Measurements from ENCODE around the gene ANO3.

ANO3 gene

DNA sequence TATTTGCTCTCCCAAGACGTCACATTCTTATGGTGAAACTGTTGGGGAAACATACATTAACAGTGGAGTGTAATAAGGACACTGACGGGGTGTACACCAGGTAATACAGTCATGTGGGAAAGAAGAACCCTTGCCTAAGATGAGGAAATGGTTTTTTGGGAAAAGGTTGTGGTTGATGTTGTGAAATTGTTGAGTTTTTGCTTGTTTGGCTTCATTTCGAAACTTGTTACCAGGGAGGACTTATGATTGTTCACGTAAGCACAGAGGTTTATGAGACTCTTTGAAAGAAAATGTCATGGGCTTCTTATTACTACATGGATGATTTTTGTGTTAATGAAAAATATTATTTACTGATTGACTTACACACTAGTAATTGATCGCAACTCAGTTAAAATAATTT lies 16.8 kb downstream of the ANO3 start:
- DNase-seq = no peak
- in situ Hi-C loops (cut with MboI; ENCODE audit: low pct_unique_long_range_greater_than_20kb, low sequenced_read_pairs) = no loop called here

DNA sequence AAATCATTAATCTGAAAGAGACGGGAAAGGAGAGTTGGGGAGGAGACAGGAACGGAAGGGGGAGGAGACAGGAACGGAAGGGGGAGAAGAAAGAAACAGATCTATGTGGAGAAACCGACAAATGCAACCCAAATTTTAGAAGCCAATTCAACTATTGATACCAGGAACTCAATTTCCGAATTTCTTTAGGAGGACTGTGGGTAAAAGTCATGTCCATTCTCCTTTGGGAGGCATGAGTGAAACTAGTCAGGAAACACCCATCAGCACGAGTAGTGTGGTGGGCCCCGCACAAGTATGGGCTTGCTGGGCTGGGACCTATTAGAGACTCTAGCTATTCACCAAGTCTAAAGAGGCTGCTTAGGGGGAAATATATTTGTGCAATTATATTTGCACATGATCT lies 18.1 kb downstream of the ANO3 start:
- in situ Hi-C loops (cut with MboI; ENCODE audit: low pct_unique_long_range_greater_than_20kb, low sequenced_read_pairs) = no loop called here
- DNase-seq = no peak

DNA sequence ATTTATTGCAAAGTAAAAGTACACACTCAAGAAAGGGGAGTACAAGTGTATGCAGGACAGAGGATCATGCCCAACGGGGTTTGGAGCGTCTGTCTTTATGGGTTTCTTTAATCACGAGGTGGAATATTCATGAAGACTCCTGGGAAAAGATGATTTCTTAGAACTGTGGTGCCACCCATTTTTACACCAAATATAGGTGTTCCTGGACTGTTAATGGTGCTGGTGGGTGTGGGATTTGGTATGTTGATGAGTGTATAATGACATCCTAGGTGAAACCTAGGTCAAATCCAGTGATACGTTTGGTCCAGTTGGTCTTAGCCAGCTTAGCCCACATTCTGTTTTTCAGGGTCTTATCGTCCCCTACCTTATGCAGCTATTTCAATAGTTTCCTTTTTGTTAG lies 21.1 kb downstream of the ANO3 start:
- DNase-seq = no peak
- in situ Hi-C loops (cut with MboI; ENCODE audit: low pct_unique_long_range_greater_than_20kb, low sequenced_read_pairs) = no loop called here

DNA sequence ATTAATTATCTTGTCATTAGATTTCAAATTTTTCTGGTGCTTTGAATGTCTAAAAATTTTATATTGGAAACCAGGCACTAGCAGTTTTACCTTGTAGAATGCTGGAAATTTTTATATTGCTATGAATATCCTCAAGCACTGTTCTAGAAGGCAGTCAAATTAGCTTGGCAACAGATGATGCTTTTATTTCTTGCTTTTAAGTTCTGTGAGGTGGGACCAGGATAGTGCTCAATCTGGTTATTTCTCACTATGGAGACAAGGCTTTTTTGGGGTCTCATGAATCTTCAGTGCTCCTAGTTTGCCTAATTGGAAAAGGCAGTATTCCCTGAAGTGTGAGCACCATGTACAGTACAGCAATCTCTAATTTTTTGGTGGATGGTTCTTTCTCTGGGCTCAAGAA lies 27.1 kb downstream of the ANO3 start:
- no peak for DNase-seq
- in situ Hi-C loops (cut with MboI; ENCODE audit: low pct_unique_long_range_greater_than_20kb, low sequenced_read_pairs) = no loop called here

DNA sequence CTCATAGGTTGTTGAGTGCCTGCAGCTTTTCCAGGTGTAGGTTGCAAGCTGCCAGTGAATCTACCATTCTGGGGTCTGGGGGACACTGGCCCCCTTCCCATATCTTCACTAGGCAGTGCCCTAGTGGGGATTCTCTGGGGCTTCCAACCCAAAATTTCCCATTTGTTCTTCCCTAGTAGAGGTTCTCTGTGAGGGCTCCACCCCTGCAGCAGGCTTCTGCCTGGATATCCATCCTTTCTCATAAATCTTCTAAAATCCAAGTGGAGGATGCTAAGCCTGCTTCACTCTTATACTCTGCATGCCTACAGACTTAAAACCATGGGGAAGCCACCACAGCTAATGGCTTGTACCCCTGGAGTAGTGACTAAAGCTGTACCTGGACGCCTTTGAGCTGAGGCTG lies 33.4 kb downstream of the ANO3 start:
- DNase-seq = no peak
- in situ Hi-C loops (cut with MboI; ENCODE audit: low pct_unique_long_range_greater_than_20kb, low sequenced_read_pairs) = no loop called here

DNA sequence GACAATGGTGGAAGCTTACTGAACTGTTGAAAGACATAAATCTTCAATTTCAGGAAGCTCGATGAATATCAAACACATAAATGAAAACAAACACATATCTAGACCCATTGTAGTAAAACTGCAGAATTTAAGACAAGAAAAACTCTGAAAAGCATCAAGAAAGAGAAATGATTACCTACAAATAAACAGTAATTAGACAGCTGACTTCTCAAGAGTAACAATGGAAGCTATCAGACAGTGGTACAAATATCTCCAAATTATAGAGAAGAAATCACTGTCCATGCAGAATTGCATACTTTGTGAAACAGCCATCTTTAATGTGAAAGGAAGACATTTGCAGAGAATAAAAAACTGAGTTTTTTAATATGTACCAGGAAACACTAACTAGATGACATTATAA lies 45.7 kb downstream of the ANO3 start:
- in situ Hi-C loops (cut with MboI; ENCODE audit: low pct_unique_long_range_greater_than_20kb, low sequenced_read_pairs) = no loop called here
- DNase-seq = no peak

DNA sequence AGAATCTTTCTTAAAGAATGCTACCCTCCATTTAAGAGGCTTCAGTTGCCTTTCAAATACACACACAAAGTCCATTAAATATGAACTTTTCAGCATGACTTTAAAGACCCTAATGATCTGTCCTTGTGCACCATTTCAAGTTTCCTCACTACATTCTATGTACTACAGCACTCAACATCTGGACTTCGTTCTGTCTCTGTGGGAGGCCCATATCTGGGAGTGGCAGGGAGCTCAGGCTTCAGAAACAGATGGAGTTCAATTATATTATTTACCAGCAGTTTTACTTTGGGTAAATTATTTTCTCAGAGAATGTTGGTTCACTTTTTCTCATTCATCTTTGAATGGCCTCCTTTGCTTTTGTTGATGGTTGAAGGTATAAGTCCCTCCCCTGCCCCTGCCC lies 67.4 kb downstream of the ANO3 start:
- DNase-seq = no peak
- in situ Hi-C loops (cut with MboI; ENCODE audit: low pct_unique_long_range_greater_than_20kb, low sequenced_read_pairs) = no loop called here

DNA sequence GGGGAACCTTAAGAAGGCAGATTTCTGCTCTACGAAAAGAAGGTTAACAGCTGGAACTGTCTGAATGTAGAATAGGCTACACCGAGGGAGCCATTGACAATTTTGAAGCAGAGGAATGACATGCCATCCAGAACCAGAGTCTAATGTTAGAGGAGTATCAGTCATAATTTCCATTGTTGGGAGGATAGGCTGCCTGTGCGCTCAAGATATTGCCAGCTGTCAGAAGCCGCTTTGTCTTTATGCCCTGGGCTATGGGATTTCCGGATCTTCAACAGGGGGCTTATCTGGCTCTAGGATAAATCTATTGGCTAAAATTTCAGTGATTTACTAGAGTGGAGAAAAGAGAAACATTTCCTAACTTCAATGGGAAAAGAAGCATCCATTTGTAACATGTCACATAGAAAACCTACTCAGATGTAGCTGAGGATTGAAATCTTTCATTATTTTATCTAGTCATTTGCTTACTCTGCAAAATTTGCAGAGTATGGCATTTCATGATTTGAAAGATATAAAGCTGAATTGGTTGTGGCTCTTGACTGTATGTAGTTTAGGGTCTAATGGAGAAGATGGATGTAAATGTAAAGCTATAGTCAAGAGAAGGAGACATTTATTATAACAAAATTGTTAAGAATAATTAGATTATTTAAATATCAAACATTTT lies 78.9 kb downstream of the ANO3 start:
- in situ Hi-C loops (cut with MboI; ENCODE audit: low pct_unique_long_range_greater_than_20kb, low sequenced_read_pairs) = no loop called here
- DNase-seq = no peak

DNA sequence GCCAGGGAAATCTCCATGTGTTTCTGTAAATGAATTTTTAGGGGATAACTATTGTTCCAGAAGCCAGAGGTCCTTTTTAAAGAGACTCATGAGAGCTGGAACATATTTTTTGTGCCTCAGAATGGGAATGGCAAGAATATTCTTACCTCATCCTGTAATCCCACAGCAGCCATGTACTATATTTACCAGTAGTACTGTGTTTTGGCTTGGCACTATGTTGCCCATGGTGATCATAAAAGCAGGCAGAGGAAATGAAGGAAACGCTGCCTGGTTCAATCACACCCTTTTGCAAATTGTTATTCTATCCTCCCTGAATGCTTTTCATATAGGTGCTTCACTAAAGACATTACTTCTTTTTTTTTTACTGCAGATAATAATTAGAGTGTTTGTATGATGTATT lies 81.0 kb downstream of the ANO3 start:
- in situ Hi-C loops (cut with MboI; ENCODE audit: low pct_unique_long_range_greater_than_20kb, low sequenced_read_pairs) = no loop called here

DNA sequence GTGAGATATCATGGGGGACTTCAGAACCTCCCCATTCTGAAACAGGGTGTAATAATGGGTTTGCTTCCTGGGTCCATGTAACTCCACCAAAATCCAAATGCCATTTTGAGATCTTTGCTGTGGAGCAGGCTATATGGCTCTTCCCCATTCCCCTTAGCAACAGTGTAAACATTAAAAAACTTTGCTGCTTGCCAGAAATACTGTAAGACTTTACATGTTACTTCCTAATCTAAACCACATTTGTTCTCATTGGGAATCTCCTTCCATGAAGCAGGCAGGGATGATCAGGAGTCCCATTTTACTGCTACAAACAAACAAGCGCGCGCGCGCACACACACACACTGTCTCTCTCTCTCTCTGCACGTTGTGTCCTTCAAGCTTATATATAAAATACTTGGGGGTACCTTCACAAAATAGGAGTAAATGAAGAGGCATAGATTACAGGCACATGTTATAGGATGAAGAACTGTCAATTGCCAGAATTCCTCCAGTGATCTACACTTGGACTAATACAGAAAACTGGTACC lies 86.5 kb downstream of the ANO3 start:
- in situ Hi-C loops (cut with MboI; ENCODE audit: low pct_unique_long_range_greater_than_20kb, low sequenced_read_pairs) = no loop called here
- no peak for DNase-seq

More for the DNA sequence above, 81.0 kb downstream of the ANO3 start:
- no peak for DNase-seq

DNA sequence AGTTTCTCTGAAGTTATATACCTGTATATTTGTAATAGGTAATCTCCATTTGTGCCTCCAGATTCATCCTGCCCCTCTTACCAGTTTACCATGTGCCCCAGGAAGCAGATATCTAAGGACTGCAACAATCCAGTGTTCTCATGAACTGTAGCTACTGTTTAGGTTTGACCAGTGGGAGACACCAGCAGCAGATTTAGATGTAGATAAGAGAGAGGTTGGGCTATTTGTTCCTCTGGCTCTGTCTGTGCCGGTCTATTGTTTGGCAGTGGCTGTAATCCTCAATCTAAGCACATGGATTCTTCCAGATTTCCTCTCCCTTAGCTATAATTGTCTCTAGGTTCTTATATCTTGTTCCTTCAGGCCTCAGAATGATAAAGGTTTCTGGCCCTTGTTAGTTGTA lies 88.4 kb downstream of the ANO3 start:
- DNase-seq = no peak
- in situ Hi-C loops (cut with MboI; ENCODE audit: low pct_unique_long_range_greater_than_20kb, low sequenced_read_pairs) = no loop called here

DNA sequence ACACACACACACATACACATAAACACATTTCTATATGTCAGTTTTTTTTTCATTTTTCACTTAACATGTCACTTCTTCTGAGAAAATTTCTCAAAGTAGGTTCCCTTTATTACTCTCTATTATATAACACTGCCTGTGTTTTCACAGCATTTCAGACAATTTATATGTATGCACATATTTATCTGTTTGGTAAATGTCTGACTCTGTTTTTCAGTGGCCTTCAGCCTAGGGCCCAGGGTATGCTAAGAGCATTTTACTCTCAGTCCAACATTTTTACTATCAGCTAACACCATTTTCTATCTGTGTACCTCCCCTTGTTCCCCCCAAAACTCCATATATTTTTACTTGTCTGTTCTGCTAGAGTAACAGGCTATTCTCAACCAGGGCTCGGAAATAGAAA lies 92.3 kb downstream of the ANO3 start:
- DNase-seq = no peak
- in situ Hi-C loops (cut with MboI; ENCODE audit: low pct_unique_long_range_greater_than_20kb, low sequenced_read_pairs) = no loop called here

DNA sequence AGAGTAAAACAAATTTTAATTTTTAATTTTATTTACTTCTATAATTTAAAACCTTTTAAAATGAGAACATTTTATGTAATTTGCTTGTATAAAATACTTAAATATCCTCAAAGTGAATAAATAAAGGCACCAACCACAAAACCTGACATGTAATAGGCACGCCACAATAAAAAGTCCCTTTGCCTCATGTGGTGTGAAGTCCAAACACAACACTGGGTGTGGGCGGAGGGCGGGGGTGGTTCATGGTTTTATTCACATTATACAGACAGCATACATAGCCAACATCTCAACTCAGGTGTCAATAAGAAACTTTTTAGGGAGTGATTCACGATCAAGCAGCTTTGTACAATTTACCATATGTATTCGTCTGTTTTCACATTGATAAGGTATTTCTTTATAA lies 107.9 kb downstream of the ANO3 start:
- no peak for DNase-seq
- in situ Hi-C loops (cut with MboI; ENCODE audit: low pct_unique_long_range_greater_than_20kb, low sequenced_read_pairs) = no loop called here

DNA sequence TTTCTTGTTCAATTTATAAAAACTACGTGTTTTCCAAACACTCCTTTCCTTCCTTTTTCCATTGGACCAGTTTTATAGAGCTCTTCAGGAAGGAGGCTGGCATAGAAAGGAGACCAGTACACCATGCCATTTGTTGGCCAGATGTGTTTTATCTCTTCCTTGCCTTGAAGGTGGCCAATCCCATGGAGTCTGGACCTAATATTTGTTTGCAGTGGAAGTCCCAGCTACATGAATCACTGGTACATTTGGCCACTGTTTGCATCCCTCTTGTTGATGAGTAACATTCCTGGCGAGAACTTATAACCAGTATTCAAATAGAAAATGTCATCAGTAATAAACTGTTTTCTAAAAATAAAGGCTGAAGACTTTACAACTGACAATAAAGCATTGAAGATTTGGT lies 110.2 kb downstream of the ANO3 start:
- DNase-seq = no peak
- in situ Hi-C loops (cut with MboI; ENCODE audit: low pct_unique_long_range_greater_than_20kb, low sequenced_read_pairs) = no loop called here

DNA sequence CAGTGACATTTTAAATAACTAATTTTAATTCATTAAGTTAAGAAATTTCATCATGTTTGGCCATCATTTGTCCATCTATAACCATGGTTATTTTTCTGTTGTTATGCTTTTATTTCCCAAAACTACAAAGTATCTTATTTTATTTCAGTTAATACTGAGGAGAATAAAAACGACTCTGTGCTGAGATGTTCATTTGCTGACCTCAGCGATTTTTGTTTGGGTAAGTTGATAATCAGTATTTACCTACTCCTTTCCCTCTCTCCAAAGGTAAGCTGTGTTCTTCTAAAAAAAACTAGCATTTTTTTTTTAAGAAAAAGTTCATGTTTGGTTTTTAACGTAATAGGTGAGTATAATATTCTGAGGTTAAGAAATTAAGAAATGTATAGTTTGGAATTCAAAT lies 111.7 kb downstream of the ANO3 start:
- no peak for DNase-seq
- in situ Hi-C loops (cut with MboI; ENCODE audit: low pct_unique_long_range_greater_than_20kb, low sequenced_read_pairs) = no loop called here

DNA sequence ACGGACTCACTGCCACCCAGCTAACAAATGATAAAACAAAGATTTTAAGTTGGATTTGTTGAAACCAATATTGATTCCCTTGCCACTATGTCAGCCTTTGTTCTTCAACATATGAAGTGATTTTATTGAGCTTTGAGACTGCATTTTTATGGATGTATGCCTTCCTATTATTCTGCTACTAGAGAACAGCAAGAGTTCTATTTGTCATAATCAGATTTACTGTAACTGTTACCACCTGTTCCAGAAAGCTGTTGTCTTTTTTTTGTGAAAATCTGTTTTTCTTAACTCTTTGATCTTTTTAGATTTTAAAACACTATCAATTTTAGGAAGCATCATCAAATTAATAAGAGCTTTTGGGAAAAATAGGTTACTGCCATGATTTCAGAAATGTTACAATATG lies 125.7 kb downstream of the ANO3 start:
- no peak for DNase-seq
- in situ Hi-C loops (cut with MboI; ENCODE audit: low pct_unique_long_range_greater_than_20kb, low sequenced_read_pairs) = no loop called here

DNA sequence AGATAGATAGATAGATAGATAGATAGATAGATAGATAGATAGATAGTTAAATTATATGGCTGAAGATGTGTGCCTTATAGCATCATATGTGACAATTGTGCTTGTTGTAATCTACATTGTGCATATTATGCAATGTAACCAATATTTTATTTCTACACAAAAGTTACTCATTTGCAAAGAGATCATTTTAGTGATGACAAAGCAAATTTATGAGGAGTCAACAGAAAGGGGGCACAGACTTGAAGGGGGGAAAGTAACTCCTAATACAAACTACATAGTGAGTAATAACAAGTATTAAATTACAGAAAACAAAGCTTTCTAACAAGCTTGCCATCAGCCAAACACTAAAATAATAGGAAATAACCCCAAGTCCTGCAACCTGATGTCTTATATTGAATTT lies 133.3 kb downstream of the ANO3 start:
- in situ Hi-C loops (cut with MboI; ENCODE audit: low pct_unique_long_range_greater_than_20kb, low sequenced_read_pairs) = no loop called here
- DNase-seq = no peak

DNA sequence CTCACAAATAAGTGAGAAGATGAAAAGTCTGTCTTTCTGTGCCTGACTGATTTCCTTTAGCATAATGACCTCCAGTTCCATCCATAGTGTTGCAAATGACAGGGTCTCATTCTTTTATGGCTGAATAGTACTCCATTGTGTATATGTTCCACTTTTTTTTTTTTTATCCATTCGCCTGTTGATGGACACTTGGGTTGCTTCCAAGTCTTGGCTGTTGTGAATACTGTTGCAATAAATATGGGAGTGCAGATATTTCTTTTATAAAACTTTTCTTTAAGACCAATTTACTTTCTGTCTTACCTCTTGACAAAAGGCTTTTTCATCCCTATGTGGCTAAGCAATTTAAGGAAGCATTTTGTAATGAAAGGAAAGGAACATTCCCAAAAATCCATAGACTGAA lies 135.6 kb downstream of the ANO3 start:
- in situ Hi-C loops (cut with MboI; ENCODE audit: low pct_unique_long_range_greater_than_20kb, low sequenced_read_pairs) = no loop called here

DNA sequence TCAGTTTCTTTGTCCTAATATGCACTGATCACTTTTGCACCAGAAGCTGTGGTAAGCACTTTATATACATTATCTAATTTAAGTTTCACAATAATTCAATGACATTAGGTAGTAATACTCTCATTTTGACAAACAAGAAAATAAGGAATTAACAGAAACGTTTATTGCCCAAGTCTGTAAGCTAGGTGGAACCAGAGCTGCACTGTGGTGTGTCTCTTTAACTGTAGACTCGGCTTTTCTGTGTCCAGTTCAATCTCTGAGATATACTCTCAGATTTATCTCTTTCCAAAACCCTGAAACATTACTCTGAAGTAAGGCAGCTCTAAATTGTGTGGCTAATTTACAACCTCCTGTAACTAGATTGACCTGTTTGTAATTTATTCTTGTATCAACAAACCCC lies 139.1 kb downstream of the ANO3 start:
- in situ Hi-C loops (cut with MboI; ENCODE audit: low pct_unique_long_range_greater_than_20kb, low sequenced_read_pairs) = no loop called here
- DNase-seq = no peak

More for the DNA sequence above, 135.6 kb downstream of the ANO3 start:
- no peak for DNase-seq

DNA sequence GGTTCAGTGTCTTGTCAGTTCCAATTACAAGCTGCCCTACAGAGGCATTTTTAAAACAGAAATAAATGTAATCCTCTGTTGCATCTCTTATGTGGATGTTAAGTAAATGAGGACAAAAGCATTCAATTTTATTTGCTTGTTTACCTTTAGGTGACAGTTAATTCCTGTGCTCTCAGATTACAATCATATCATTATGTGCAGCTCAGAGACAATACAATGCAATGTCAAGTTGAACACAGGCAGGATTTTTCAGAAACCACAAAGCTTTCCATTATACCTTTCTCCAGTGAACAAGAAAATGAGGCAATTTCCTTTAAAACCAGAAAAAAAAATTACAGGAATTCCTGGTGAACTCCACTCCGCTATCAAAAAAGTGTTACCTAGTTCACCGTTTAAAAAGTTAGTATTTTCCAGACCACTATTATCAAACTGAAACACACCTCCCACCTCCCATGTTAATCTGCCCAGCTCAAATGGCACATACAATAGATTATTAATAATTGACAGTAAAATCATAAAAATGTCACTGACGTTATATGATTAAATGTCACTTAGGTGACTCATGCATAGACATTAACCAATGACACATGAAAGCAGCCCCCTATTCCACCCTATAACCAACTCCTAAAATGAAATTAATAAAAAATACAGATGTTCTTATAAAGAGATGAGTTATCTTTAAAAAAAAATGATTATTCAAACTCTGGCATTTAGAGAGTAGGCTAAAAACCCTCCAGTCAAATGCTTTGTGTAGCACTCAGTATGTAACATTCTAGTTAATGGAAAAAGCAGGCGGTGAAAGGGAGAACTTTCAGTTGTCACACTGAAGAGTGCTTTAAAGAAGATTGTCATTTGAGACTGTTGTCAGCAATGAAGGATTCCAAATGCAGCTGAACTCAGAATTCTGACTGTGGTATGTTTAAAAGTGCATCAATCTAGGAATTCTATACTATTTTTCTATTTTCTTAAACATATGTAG lies 141.6 kb downstream of the ANO3 start:
- in situ Hi-C loops (cut with MboI; ENCODE audit: low pct_unique_long_range_greater_than_20kb, low sequenced_read_pairs) = no loop called here

More for the DNA sequence above, 141.6 kb downstream of the ANO3 start:
- DNase-seq = no peak

Measured in KBM-7 (cell line).